Loucy (cell line): ENCODE results near the gene IRAG1.

ENCODE experiments used
- H2AFZ ChIP-seq: fragments of 200-600 bp; sonication (generic); 2 replicates; pipeline ENCODE4 v1.6.0; 2016; ENCODE audit warnings: antibody characterized with exemption, mild to moderate bottlenecking, low read length, moderate library complexity
- H3F3A ChIP-seq: fragments of 200-600 bp; 2 replicates; pipeline ENCODE4 v1.6.0; 2016; ENCODE audit warnings: antibody characterized with exemption, low read depth, mild to moderate bottlenecking
- H3K27me3 ChIP-seq: fragments of 200-600 bp; sonication (generic); 2 replicates; pipeline ENCODE4 v1.6.1; 2014; ENCODE audit warnings: low read length, mild to moderate bottlenecking; ENCODE audit not compliant: insufficient read depth, poor library complexity, severe bottlenecking
- H3K36me3 ChIP-seq: fragments of 200-600 bp; sonication (generic); 2 replicates; pipeline ENCODE4 v1.6.1; 2016; ENCODE audit warnings: low read length; ENCODE audit not compliant: insufficient read depth
- H3K4me1 ChIP-seq: fragments of 200-600 bp; sonication (generic); 2 replicates; pipeline ENCODE4 v1.5.1; 2014; ENCODE audit warnings: low read length, mild to moderate bottlenecking; ENCODE audit not compliant: insufficient read depth, poor library complexity, severe bottlenecking
- H3K4me2 ChIP-seq: fragments of 200-600 bp; sonication (generic); 2 replicates; pipeline ENCODE4 v1.6.0; 2014; ENCODE audit warnings: antibody characterized with exemption, low read length, low read depth, mild to moderate bottlenecking; ENCODE audit not compliant: poor library complexity, severe bottlenecking
- H3K4me3 ChIP-seq: fragments of 200-600 bp; sonication (generic); 2 replicates; pipeline ENCODE4 v1.5.1; 2014; ENCODE audit warnings: low read length, mild to moderate bottlenecking, mixed read lengths; ENCODE audit not compliant: poor library complexity, severe bottlenecking
- H3K79me2 ChIP-seq: fragments of 200-600 bp; sonication (generic); 2 replicates; pipeline ENCODE4 v1.6.1; 2014; ENCODE audit warnings: low read length; ENCODE audit not compliant: insufficient read depth
- H3K9ac ChIP-seq: fragments of 200-600 bp; sonication (generic); 2 replicates; pipeline ENCODE4 v1.6.0; 2014; ENCODE audit warnings: mild to moderate bottlenecking, low read depth, low read length, moderate library complexity; ENCODE audit not compliant: poor library complexity, severe bottlenecking
- H3K9me2 ChIP-seq: fragments of 200-600 bp; sonication (generic); replicated peaks from 2 replicates; pipeline ENCODE4 v1.6.1; 2016; ENCODE audit warnings: low read depth, low read length, mixed read lengths
- H3K9me3 ChIP-seq: fragments of 200-600 bp; sonication (generic); 2 replicates; pipeline ENCODE4 v1.6.1; 2014; ENCODE audit warnings: mild to moderate bottlenecking, antibody characterized with exemption, low read length, low read depth; ENCODE audit not compliant: insufficient read depth
- H4K20me1 ChIP-seq: fragments of 200-600 bp; sonication (generic); 2 replicates; pipeline ENCODE4 v1.6.0; 2014; ENCODE audit warnings: antibody characterized with exemption, low read length, mild to moderate bottlenecking; ENCODE audit not compliant: insufficient read depth, poor library complexity, severe bottlenecking
- CTCF ChIP-seq: fragments of 200-600 bp; sonication (generic); conservative IDR thresholded peaks from 2 replicates; pipeline ENCODE4 v1.5.1; 2014; ENCODE audit warnings: mild to moderate bottlenecking, antibody characterized with exemption, low read length
- EZH2phosphoT487 ChIP-seq: fragments of 200-600 bp; IDR thresholded peaks from 2 replicates; pipeline ENCODE4 v1.6.1; 2018; ENCODE audit warnings: antibody characterized with exemption, mild to moderate bottlenecking, moderate library complexity, borderline replicate concordance

Gene IRAG1

GRCh38 chr11:10720881-10721376 lies 27.4 kb upstream of the IRAG1 start:
- Histone ChIP-seq H4K20me1 (no peaks in the 10 kb centered on the region), H3K4me2 (no peak overlapping the region), H3K27me3 (no peaks in the 10 kb centered on the region), H3F3A (0 out of 2 replicates have a peak, but pooled peaks cover 3% of the 10 kb centered on the region), H3K9me2 (no peaks in the 10 kb centered on the region), H3K79me2 (no peaks in the 10 kb centered on the region), H3K9ac (no peak overlapping the region), H2AFZ (no peak overlapping the region), H3K9me3 (no peaks in the 10 kb centered on the region), H3K4me3 (no peak overlapping the region), H3K4me1 (peaks cover 56% of the 10 kb centered on the region), H3K36me3 (no peaks in the 10 kb centered on the region)
- TF ChIP-seq EZH2phosphoT487: no peak
- no peak for TF ChIP-seq CTCF

GRCh38 chr11:10719616-10720015 lies 26.1 kb upstream of the IRAG1 start:
- Histone ChIP-seq H4K20me1 (no peaks in the 10 kb centered on the region), H3K4me1 (peaks cover 48% of the 10 kb centered on the region), H3F3A (0 out of 2 replicates have a peak, but pooled peaks cover 3% of the 10 kb centered on the region), H3K4me3 (no peak overlapping the region), H2AFZ (no peak overlapping the region), H3K36me3 (no peaks in the 10 kb centered on the region), H3K9me2 (no peaks in the 10 kb centered on the region), H3K79me2 (no peaks in the 10 kb centered on the region), H3K9ac (no peak overlapping the region), H3K9me3 (no peaks in the 10 kb centered on the region), H3K27me3 (no peaks in the 10 kb centered on the region), H3K4me2 (no peak overlapping the region)
- TF ChIP-seq EZH2phosphoT487: no peak
- TF ChIP-seq CTCF: no peak

- Histone ChIP-seq H4K20me1 (no peaks in the 10 kb centered on the region), H3K9me3 (no peaks in the 10 kb centered on the region), H2AFZ (no peak overlapping the region), H3K4me2 (no peak overlapping the region), H3K27me3 (no peaks in the 10 kb centered on the region), H3F3A (no peaks in the 10 kb centered on the region), H3K79me2 (no peaks in the 10 kb centered on the region), H3K36me3 (no peaks in the 10 kb centered on the region), H3K9me2 (no peaks in the 10 kb centered on the region), H3K4me3 (no peak overlapping the region), H3K9ac (no peak overlapping the region), H3K4me1 (peaks cover 20% of the 10 kb centered on the region)
- no peak for TF ChIP-seq CTCF
These were observed 23.1 kb upstream of the IRAG1 start for GRCh38 chr11:10716543-10717259.
